Superior temporal gyrus (tissue), 1 donor: ENCODE results near the gene HLA-DOB.
"Not testable (repeated sequence)": the region's sequence is repeated elsewhere in the genome, so short reads cannot be mapped to it uniquely, and the experiment has no call there.

ENCODE experiments used
- DNase-seq: peaks from one replicate; pipeline ENCODE4 v3.0.0-alpha.2; 2016; ENCODE audit errors: extremely low spot score

HLA-DOB gene

GRCh38 chr6:32809171-32809570 is 7.6 kb downstream of the HLA-DOB start:
- DNase-seq = no peak

GRCh38 chr6:32807020-32807580 is 9.7 kb downstream of the HLA-DOB start:
- DNase-seq = no peak

- DNase-seq = not testable (repeated sequence)
These were observed 11.4 kb downstream of the HLA-DOB start for GRCh38 chr6:32805404-32805803.

GRCh38 chr6:32803416-32803815 is 13.4 kb downstream of the HLA-DOB start:
- DNase-seq = no peak

- no peak for DNase-seq
These were observed 17.1 kb downstream of the HLA-DOB start for GRCh38 chr6:32799740-32800139.

DNA sequence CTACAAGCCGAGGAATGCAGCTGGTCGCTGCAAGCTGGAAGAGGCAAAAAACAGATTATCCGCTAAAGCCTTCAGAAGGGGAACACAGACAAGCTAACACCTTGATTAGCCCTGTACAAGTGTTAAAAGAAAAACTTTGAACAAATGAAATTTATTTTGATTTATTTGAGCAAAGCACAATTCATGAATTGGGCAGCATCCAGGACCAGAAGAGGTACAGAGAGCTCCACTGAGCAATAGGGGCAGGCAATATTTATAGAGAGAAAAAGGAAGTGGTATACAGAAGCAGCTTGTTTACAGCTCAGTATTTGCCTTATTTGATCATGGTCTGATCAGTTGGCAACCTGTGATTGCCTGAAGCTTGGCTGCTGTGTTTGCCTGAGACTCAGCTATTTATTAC is 17.6 kb downstream of the HLA-DOB start:
- DNase-seq = no peak

DNA sequence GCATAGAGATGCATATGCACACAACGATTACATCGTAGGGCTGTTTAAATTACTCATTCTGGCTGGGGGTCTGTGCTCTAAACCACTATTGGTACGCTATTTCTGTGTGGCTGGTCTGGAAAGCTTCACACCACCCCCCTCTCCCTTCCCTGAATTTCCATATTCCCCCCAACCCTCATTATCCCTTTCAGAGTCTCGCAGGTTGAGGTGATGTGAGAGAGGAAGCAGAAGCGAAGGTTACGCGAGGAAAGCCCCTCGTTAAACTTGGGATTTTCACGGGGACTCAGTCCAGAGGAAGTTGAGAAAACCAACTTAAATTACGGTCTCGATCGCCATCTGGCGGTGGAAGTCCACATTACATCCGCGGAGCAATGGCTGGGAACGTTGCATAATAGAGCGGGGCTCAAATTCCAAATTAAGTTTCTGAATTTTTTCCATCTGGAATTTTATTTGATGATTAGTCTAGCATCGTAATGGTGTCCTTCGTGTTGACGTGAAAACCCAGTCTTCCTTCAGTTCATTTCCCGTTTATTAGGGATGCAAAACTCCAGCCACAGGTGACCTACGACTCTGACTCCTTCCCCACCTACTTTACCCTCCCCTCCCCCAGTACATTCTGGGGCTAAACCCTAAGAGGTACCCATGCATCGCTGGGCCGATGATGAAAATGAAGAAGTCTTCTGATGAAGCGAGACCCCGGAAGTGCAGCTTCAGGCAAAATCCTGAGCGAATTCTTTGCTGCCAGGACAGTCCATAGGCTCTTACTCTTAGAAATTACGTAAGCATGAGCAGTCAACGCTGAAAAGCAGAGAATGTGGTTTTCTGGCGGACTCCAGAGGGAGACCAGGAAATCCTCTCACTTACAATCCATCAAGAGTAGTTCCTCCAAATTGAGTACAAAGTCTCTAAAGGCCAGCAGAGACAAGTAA is 19.7 kb downstream of the HLA-DOB start:
- DNase-seq = peak; percentile 91

- DNase-seq = no peak
These were observed 22.3 kb downstream of the HLA-DOB start for GRCh38 chr6:32794510-32794909.

GRCh38 chr6:32792901-32793435 is 23.8 kb downstream of the HLA-DOB start:
- DNase-seq = no peak

GRCh38 chr6:32790306-32790705 is 26.5 kb downstream of the HLA-DOB start:
- no peak for DNase-seq

DNA sequence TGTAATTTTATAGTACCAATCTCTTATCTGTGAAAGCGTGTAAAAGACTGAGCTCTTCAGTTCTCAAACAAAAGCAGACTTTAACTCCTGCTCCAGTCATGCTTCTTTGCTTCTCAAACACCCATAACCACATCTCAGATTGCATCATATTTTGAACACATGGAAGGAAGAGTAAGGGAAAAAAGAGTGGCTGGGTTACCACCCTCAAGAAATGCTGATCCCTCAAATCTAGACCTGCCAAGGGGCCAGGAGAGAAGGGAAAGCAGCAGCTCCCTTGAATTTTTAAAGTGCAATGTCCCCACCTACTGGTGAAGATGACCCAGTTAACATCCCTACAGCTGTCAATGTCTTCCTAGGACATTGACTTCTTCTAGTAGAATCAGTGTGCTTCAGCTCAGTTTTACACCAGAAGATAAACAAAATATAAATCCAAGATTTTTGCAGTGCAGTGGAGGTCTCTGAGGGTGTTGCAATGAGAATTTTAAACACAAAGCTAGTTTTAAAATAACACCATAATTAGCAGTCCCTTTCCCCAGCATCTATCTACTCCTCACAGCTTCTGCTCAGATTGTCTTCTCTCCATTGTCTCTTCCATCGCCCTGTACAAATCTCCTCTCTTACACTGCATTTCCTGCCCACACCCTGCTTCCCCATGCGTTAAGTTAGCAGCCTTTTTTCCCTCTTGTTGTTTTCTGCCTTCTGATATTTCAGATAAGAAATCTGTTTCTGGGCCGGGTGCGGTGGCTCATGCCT is 30.8 kb downstream of the HLA-DOB start:
- DNase-seq = peak; percentile 70

GRCh38 chr6:32782923-32783322 is 33.9 kb downstream of the HLA-DOB start:
- not testable (repeated sequence) for DNase-seq

GRCh38 chr6:32779036-32779435 is 37.8 kb downstream of the HLA-DOB start:
- DNase-seq = no peak

DNA sequence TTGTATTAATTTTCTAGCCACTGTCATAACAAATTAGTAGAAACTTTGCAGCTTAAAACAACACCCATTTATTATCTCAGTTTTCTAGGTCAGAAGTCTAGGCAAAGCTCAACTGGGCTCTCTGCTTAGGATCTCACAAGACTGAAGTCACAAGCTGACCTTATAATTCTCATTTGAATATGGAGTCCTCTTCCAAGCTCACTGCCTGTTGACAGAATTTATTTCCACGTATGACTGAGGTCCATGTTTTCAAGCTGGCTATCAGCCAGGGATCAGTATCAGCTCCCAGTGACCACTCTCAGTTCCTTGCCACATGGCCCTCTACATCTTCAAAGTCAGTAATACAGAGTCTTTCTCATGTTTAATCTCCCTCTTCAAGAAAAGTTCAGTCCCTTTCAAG is 41.7 kb downstream of the HLA-DOB start:
- no peak for DNase-seq

DNA sequence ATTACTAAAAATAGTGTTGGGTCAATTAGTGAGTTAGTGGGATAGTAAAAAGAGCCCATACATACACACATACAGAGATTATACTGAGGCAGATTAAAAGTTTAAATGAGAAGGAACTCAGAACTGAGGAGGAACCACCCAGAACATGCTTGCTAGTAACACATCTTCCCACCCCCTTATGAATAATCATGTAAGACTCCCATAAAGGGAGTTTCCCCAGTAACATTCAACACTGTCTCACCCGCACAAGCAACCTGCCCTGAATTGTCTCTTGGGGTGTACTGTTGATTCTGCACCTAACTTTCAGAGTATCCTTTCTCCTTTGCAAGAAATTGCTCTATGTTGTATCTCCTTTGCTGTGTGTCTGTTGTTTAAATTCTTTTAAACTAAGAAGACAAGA is 42.4 kb downstream of the HLA-DOB start:
- DNase-seq = no peak

GRCh38 chr6:32772656-32773055 is 44.1 kb downstream of the HLA-DOB start:
- DNase-seq = no peak

DNA sequence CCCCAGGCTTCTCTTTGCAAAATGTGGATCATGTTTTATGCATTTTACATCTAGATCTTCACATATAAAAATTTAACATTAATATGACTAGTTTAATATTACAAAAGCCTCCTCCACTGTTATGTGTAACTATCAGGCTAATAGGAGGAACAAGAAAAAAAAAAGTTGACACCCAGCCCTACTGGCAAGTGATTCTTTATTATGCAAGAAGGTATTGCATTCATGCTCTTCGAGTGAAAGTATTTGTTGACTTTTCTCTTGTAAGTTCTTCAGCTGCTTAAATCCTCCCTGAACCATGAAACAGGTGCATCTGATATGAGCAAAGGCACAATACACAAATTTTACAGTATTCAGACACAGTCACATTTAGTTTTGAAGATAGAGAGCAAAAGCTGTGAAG is 52.8 kb downstream of the HLA-DOB start:
- DNase-seq = no peak

DNA sequence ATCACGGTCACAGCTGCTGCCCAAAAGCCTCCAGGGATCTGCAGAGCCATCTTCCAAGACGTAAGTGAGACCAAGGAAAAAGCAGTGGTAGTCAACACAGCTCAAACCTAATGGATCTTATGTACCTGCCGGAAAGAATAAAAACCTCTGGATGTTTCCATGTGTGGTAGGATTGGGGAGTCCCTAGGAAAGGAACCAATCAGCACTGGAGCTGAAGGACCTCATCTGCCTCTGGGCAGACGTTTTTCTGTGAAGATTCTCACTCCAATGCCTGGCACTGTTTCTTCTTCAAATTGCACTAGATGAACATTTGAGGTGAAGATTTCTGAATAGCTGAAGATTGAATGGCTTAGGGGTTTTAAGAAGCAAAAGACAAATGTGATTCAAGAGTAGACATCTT is 53.4 kb downstream of the HLA-DOB start, which contains the start of gene HLA-DQB2:
Gene HLA-DQB2, minus strand, starts transcription at position 112 of the 400 bp plus-strand sequence. Its CDS starts 62 bp downstream, at position 50.
- DNase-seq = no peak
